GM23248 (cell line): Measurements from ENCODE around the gene DLG2.

Experiments used
- EZH2 ChIP-seq: fragments of 200-600 bp; sonication (generic); IDR thresholded peaks from 2 replicates; pipeline ENCODE4 v1.6.1; 2018; ENCODE audit warnings: antibody characterized with exemption, mild to moderate bottlenecking; ENCODE audit not compliant: insufficient read depth, poor library complexity, severe bottlenecking
- EZH2phosphoT487 ChIP-seq: fragments of 200-600 bp; sonication (generic); IDR thresholded peaks from 2 replicates; pipeline ENCODE4 v1.6.1; 2018; ENCODE audit warnings: antibody characterized with exemption, moderate library complexity, mild to moderate bottlenecking, low read depth; ENCODE audit not compliant: insufficient read depth

GRCh38 chr11:85099522-85099921 lies 527.6 kb downstream of the DLG2 start:
- no peak for TF ChIP-seq EZH2
- TF ChIP-seq EZH2phosphoT487: no peak
